ENCODE measurements around the gene GPR32.

DNA sequence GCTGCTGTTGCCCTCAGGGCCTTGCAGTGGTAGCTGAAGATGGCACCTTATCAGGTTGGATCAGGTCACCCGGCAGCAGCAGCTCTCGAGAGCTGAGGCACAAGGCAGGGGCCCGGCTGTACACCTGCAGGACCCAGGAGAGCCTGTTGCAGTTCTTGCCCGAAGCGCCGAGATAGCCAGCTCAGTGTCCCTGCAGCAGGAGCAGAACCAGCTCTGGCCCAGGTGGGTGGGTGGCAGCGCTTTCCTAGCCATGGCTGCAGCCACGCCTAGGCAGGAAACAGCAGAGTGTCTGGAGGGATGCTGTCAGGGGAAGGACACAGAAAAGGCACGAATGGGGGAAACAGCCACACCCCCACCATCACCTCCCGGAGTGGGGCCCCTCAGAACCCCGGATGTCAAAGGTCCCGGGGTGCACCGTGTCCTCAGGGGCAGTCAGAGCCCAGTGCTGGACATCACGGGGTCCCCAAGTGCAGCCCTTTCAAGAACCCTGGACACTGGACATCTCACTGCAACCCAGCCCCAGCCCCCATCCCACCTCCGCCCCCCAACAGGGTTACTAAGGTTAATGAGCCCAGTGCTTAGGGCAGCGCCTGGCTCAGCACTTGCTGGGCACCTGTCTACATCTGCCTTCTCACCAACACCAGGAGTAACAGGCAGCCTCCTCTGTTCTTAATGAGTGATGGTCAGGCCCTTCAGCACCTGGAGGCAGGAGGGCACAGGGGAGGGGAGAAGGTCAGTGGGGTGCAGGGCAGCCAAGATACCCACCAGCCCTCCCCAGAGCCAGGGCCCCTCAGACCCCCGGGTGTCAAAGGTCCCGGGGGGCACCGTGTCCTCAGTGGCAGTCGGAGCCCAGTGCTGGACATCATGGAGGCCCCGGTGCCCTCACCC, 28.6 kb downstream of the GPR32 start:
- TF ChIP-seq, protein P1, sequence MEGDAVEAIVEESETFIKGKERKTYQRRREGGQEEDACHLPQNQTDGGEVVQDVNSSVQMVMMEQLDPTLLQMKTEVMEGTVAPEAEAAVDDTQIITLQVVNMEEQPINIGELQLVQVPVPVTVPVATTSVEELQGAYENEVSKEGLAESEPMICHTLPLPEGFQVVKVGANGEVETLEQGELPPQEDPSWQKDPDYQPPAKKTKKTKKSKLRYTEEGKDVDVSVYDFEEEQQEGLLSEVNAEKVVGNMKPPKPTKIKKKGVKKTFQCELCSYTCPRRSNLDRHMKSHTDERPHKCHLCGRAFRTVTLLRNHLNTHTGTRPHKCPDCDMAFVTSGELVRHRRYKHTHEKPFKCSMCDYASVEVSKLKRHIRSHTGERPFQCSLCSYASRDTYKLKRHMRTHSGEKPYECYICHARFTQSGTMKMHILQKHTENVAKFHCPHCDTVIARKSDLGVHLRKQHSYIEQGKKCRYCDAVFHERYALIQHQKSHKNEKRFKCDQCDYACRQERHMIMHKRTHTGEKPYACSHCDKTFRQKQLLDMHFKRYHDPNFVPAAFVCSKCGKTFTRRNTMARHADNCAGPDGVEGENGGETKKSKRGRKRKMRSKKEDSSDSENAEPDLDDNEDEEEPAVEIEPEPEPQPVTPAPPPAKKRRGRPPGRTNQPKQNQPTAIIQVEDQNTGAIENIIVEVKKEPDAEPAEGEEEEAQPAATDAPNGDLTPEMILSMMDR (IDR thresholded peaks at IDR 0.05): no peak
- TF ChIP-seq POLR2A (IDR thresholded peaks at IDR 0.05): no peak

Measured in body of pancreas (tissue), 4 donors.